ENCODE results near the gene CDNF. TPM values are rescaled to one million over a fixed set of nuclear protein-coding genes. Genes with fewer than 3 reads are reported as not detected.
"Not testable (repeated sequence)": the region's sequence is repeated elsewhere in the genome, so short reads cannot be mapped to it uniquely, and the experiment has no call there.

CDNF gene
- polyA plus RNA-seq, 1 of the 3 experiments (the other 2 are of a cell fraction) = 1.2 TPM

- H3K27me3 ChIP-seq (ENCODE audit: insufficient read depth) = no peaks in the 10 kb centered on the region
- peaks cover 0 to 5% of the 10 kb centered on the region in 2 experiments; a peak in 1 of 4 replicates for H3K4me1 ChIP-seq (ENCODE audit: control insufficient read depth in 1 of 2, insufficient read depth in 2 of 2, low read depth in 1 of 2, low read length in 1 of 2)
- POLR2A ChIA-PET = no interaction called here
- H3K4me3 ChIP-seq (ENCODE audit: low read depth in 2 of 2, low read length in 1 of 2) = no peak overlapping the region
- H2AFZ ChIP-seq (ENCODE audit: low read depth) = no peak overlapping the region
- H3K36me3 ChIP-seq (replicated peaks in 1 of 2; ENCODE audit: control insufficient read depth in 1 of 2, insufficient read depth in 2 of 2, low read length in 1 of 2) = no peaks in the 10 kb centered on the region
- no peak overlapping the region for H3K4me2 ChIP-seq
- no peaks in the 10 kb centered on the region for H3F3A ChIP-seq (replicated peaks; ENCODE audit: insufficient read depth)
- WGBS (ENCODE audit: low lambda C conversion rate) = 76% methylated on average over 10 of the region's 10 CpGs
- H3K79me2 ChIP-seq (ENCODE audit: insufficient read depth) = no peaks in the 10 kb centered on the region
- H3K27ac ChIP-seq (ENCODE audit: low read depth in 2 of 2, low read length in 1 of 2) = no peak overlapping the region
- CTCF ChIA-PET = interaction anchor here (0.8 to 2.8 kb wide), 4 partner anchors 280 to 321 kb away, joined by 3 to 20 read pairs (median 4); no protein-coding TSS in a partner anchor
- no peak for DNase-seq
- H4K20me1 ChIP-seq (ENCODE audit: insufficient read depth) = no peaks in the 10 kb centered on the region
- H3K9ac ChIP-seq = no peak overlapping the region
- TF ChIP-seq IRF3 (IDR thresholded peaks at IDR 0.05; ENCODE audit: low read depth, low read length) = no peak
- TF ChIP-seq NFIC (IDR thresholded peaks at IDR 0.05; ENCODE audit: borderline replicate concordance) = no peak
- no peak for TF ChIP-seq GATA2 (CRISPR knock-in tag; IDR thresholded peaks at IDR 0.05)
- no peak for TF ChIP-seq CHD2 (IDR thresholded peaks at IDR 0.05; ENCODE audit: low read length, partially characterized antibody)
- TF ChIP-seq RCOR1 (IDR thresholded peaks at IDR 0.05; ENCODE audit: low read length) = no peak
- no peak for TF ChIP-seq ELF1 (IDR thresholded peaks at IDR 0.05)
- TF ChIP-seq REST (IDR thresholded peaks at IDR 0.05; ENCODE audit: low read depth, low read length) = no peak
- no peak for TF ChIP-seq GABPA (IDR thresholded peaks at IDR 0.05; ENCODE audit: low read depth)
- no peak for TF ChIP-seq FOXJ3 (CRISPR knock-in tag; IDR thresholded peaks at IDR 0.05)
- TF ChIP-seq RFX5 (IDR thresholded peaks at IDR 0.05; ENCODE audit: low read length) = no peak
- no peak for TF ChIP-seq YY1 (IDR thresholded peaks at IDR 0.05; ENCODE audit: low read depth)
- H3K9me3 ChIP-seq = no peaks in the 10 kb centered on the region
- no peaks in the 10 kb centered on the region for H3K9me2 ChIP-seq
Observed at GRCh38 chr10:14820010-14820774, 17.6 kb downstream of the CDNF start.

GRCh38 chr10:14816717-14817116, 21.1 kb downstream of the CDNF start:
- CTCF ChIA-PET = interaction anchor here (1.6 kb wide), 1 partner anchor 18 kb away, joined by 3 read pairs; no protein-coding TSS in a partner anchor
- not testable (repeated sequence) for H4K20me1 ChIP-seq (ENCODE audit: insufficient read depth)

More at GRCh38 chr10:14816717-14817116, 21.1 kb downstream of the CDNF start:
- H3K27ac ChIP-seq (ENCODE audit: low read depth in 2 of 2, low read length in 1 of 2); H3K79me2 ChIP-seq (ENCODE audit: insufficient read depth); H3K9me2 ChIP-seq; H3K4me2 ChIP-seq; H3K4me3 ChIP-seq (ENCODE audit: low read depth in 2 of 2, low read length in 1 of 2); H3K9ac ChIP-seq; H3K9me3 ChIP-seq; H3F3A ChIP-seq (replicated peaks; ENCODE audit: insufficient read depth); H2AFZ ChIP-seq (ENCODE audit: low read depth); H3K27me3 ChIP-seq (ENCODE audit: insufficient read depth); DNase-seq; POLR2A ChIA-PET; H3K4me1 ChIP-seq (ENCODE audit: control insufficient read depth in 1 of 2, insufficient read depth in 2 of 2, low read depth in 1 of 2, low read length in 1 of 2); H3K36me3 ChIP-seq (replicated peaks in 1 of 2; ENCODE audit: control insufficient read depth in 1 of 2, insufficient read depth in 2 of 2, low read length in 1 of 2): not testable (repeated sequence)
- 91% methylated on average over 7 of the region's 7 CpGs for whole genome bisulfite sequencing (ENCODE audit: low lambda C conversion rate)
